Vagina (tissue), 2 donors: ENCODE data around the gene SLC13A5. TPM values are rescaled to one million over a fixed set of nuclear protein-coding genes. Genes with fewer than 3 reads are reported as not detected.

Source experiments
- DNase-seq, 2 donors: peaks; one replicate each; pipeline ENCODE4 v3.0.0-alpha.2; 2017; ENCODE audit errors: extremely low spot score in 2 of 2
- H3K27ac ChIP-seq: fragments of 200-600 bp; sonication (generic); one replicate; pipeline ENCODE4 v1.5.1; 2019
- H3K27me3 ChIP-seq: fragments of 200-600 bp; sonication (generic); one replicate; pipeline ENCODE4 v1.5.1; 2019
- H3K36me3 ChIP-seq, 2 donors: fragments of 200-600 bp; sonication (generic); one replicate each; pipeline ENCODE4 v1.5.1; 2017 to 2019
- H3K4me1 ChIP-seq: fragments of 200-600 bp; sonication (generic); one replicate; pipeline ENCODE4 v1.5.1; 2019
- H3K4me3 ChIP-seq, 2 donors: fragments of 200-600 bp; sonication (generic); 1 replicate in 1 of 2; 2 replicates in 1 of 2; pipeline ENCODE4 v1.5.1; 2016 to 2019
- H3K9me3 ChIP-seq: fragments of 200-600 bp; sonication (generic); one replicate; pipeline ENCODE4 v1.5.1; 2019
- POLR2A ChIP-seq, 2 donors: fragments of 450-650 bp; IDR thresholded peaks; one replicate each; pipeline ENCODE4 v1.6.1; 2017; ENCODE audit warnings: antibody characterized with exemption in 2 of 2, mild to moderate bottlenecking in 2 of 2, moderate library complexity in 2 of 2
- POLR2AphosphoS5 ChIP-seq, 2 donors: sonication (generic); formaldehyde crosslinking; IDR thresholded peaks; one replicate each; pipeline ENCODE4 v1.9.0; 2017; ENCODE audit warnings: antibody characterized with exemption in 2 of 2, mild to moderate bottlenecking in 2 of 2, low read depth in 1 of 2; ENCODE audit not compliant: insufficient read depth in 1 of 2
- intact Hi-C: fragments of 100-400 bp; cut with DNase I; formaldehyde crosslinking; loops from one replicate; pipeline ENCODE4 v1.15.1; 2023
- total RNA-seq: library from RNA; depleted of rRNA; stranded (reverse); fragments of >200 nt; gene quantifications from one replicate; pipeline ENCODE4 v1.2.3, GENCODE V29; 2016
- TF ChIP-seq, protein P1 (sequence below), 3 experiments: fragments of 450-650 bp in 2 of 3; fragments of 200-600 bp in 1 of 3; sonication (generic) in 1 of 3; IDR thresholded peaks; one replicate each; pipeline ENCODE4 v1.5.1; 2017 to 2019; ENCODE audit warnings: antibody characterized with exemption in 3 of 3, mild to moderate bottlenecking in 2 of 3, moderate library complexity in 2 of 3

The SLC13A5 gene
- total RNA-seq, 1 donor from 2014 or later: 1.7 TPM

- H3K4me1 ChIP-seq: no peaks in the 10 kb centered on the region
- TF ChIP-seq POLR2A (IDR thresholded peaks at IDR 0.05) (no peak), POLR2AphosphoS5 (IDR thresholded peaks at IDR 0.05; ENCODE audit: insufficient read depth in 1 of 2, low read depth in 1 of 2) (no peak)
- TF ChIP-seq, protein P1, sequence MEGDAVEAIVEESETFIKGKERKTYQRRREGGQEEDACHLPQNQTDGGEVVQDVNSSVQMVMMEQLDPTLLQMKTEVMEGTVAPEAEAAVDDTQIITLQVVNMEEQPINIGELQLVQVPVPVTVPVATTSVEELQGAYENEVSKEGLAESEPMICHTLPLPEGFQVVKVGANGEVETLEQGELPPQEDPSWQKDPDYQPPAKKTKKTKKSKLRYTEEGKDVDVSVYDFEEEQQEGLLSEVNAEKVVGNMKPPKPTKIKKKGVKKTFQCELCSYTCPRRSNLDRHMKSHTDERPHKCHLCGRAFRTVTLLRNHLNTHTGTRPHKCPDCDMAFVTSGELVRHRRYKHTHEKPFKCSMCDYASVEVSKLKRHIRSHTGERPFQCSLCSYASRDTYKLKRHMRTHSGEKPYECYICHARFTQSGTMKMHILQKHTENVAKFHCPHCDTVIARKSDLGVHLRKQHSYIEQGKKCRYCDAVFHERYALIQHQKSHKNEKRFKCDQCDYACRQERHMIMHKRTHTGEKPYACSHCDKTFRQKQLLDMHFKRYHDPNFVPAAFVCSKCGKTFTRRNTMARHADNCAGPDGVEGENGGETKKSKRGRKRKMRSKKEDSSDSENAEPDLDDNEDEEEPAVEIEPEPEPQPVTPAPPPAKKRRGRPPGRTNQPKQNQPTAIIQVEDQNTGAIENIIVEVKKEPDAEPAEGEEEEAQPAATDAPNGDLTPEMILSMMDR (IDR thresholded peaks at IDR 0.05): no peak
- no peak for DNase-seq
- H3K9me3 ChIP-seq: no peaks in the 10 kb centered on the region
- no peaks in the 10 kb centered on the region for H3K27me3 ChIP-seq
- no peak overlapping the region for H3K27ac ChIP-seq
- no peaks in the 10 kb centered on the region for H3K36me3 ChIP-seq
- intact Hi-C loops: no loop called here
- H3K4me3 ChIP-seq: no peak overlapping the region
Measured at GRCh38 chr17:6675201-6675825, 37.9 kb downstream of the SLC13A5 start.

DNA sequence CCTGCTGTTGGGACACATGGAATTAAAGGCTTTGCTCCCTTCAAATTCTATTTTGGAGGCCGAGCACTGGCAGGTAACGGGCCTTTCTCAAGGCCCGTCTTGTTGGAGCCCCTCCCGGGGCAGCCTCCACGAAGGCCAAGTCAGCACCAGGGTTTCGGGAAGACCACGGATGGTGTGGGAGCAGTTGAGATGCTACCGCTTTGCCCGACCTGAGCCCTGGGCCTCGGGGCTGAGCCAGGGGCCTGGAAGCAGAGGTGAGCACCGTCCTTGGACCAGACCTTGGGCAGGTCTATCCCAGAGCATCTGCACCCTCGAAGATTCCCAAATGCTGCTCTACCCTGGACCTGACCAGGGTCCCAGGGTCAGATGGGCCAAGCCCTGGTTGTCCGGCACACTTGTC lies 38.6 kb downstream of the SLC13A5 start:
- Histone ChIP-seq H3K9me3 (no peaks in the 10 kb centered on the region), H3K4me3 (no peak overlapping the region), H3K4me1 (no peaks in the 10 kb centered on the region), H3K27ac (no peak overlapping the region), H3K27me3 (no peaks in the 10 kb centered on the region), H3K36me3 (no peaks in the 10 kb centered on the region)
- DNase-seq: no peak
- intact Hi-C loops: no loop called here
- TF ChIP-seq POLR2A (IDR thresholded peaks at IDR 0.05): no peak
- no peak for TF ChIP-seq POLR2AphosphoS5 (IDR thresholded peaks at IDR 0.05; ENCODE audit: insufficient read depth in 1 of 2, low read depth in 1 of 2)
- TF ChIP-seq, protein P1 (IDR thresholded peaks at IDR 0.05): no peak

GRCh38 chr17:6671431-6671830 lies 41.7 kb downstream of the SLC13A5 start:
- no peaks in the 10 kb centered on the region for H3K36me3 ChIP-seq
- intact Hi-C loops: no loop called here
- H3K9me3 ChIP-seq: no peaks in the 10 kb centered on the region
- H3K4me1 ChIP-seq: no peaks in the 10 kb centered on the region
- H3K27ac ChIP-seq: no peak overlapping the region
- TF ChIP-seq, protein P1 (IDR thresholded peaks at IDR 0.05): no peak
- no peak for TF ChIP-seq POLR2AphosphoS5 (IDR thresholded peaks at IDR 0.05; ENCODE audit: insufficient read depth in 1 of 2, low read depth in 1 of 2)
- H3K4me3 ChIP-seq: no peak overlapping the region
- no peak for DNase-seq
- no peaks in the 10 kb centered on the region for H3K27me3 ChIP-seq

DNA sequence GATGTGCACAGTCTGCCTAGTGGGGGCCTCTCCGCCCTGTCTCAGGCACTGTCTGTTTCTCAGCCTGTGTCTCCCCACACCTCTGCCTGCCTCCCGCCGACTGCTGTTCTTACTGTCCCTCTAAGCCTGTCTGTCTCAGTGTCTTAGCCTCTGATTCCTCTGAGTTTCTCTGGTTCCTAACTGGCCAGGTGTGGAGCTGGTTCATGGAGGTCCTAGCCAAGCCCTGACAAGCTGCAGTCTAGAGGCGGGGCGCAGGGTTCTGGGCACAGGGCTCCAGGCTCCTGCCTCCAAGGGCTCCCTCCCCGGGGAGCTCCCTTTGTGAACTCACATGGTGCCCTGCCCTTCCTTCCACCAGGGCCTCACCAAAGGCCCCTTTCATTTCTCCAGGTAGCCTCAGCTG lies 42.2 kb downstream of the SLC13A5 start:
- H3K9me3 ChIP-seq: no peaks in the 10 kb centered on the region
- intact Hi-C loops: no loop called here
- H3K27me3 ChIP-seq: no peaks in the 10 kb centered on the region
- no peak overlapping the region for H3K27ac ChIP-seq
- no peak overlapping the region for H3K4me3 ChIP-seq
- H3K4me1 ChIP-seq: no peaks in the 10 kb centered on the region
- no peaks in the 10 kb centered on the region for H3K36me3 ChIP-seq
- no peak for DNase-seq
- TF ChIP-seq, protein P1 (IDR thresholded peaks at IDR 0.05): no peak
- TF ChIP-seq POLR2A (IDR thresholded peaks at IDR 0.05) (no peak), POLR2AphosphoS5 (IDR thresholded peaks at IDR 0.05; ENCODE audit: insufficient read depth in 1 of 2, low read depth in 1 of 2) (no peak)

DNA sequence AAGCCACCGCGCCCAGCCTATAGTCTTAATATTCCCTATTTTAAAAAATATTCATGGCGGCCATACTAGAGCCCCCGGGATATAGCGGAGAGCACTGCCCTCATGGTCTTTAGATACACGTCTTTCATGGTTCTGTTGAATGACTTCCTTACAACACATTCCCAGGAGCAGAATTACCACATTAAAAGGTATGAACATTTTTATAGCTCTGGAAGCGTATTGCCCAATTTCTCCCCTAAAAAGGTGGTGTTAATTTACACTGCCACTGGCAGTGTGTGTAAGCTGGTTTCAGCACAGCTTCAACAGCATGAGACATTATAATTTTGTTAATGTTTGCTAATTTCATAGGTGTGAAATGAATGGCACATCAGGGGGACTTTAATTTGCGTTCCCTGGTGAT lies 42.6 kb downstream of the SLC13A5 start:
- DNase-seq: no peak
- intact Hi-C loops: no loop called here

More for the DNA sequence above, 42.6 kb downstream of the SLC13A5 start:
- no peaks in the 10 kb centered on the region for H3K4me1 ChIP-seq
- no peaks in the 10 kb centered on the region for H3K27me3 ChIP-seq
- no peak overlapping the region for H3K4me3 ChIP-seq
- H3K27ac ChIP-seq: no peak overlapping the region
- H3K9me3 ChIP-seq: no peaks in the 10 kb centered on the region
- TF ChIP-seq, protein P1 (IDR thresholded peaks at IDR 0.05): no peak
- TF ChIP-seq POLR2A (IDR thresholded peaks at IDR 0.05): no peak
- TF ChIP-seq POLR2AphosphoS5 (IDR thresholded peaks at IDR 0.05; ENCODE audit: insufficient read depth in 1 of 2, low read depth in 1 of 2): no peak
- H3K36me3 ChIP-seq: no peaks in the 10 kb centered on the region
